NCI-H524 treated with DMSO at 0.1 percent for 48 hours (cell line): Measurements from ENCODE around the gene ZNF778.

ENCODE experiments used
- DNase-seq: peaks from one replicate; lab custom pipeline; 2025; lab: John Stamatoyannopoulos, UW

Gene ZNF778

DNA sequence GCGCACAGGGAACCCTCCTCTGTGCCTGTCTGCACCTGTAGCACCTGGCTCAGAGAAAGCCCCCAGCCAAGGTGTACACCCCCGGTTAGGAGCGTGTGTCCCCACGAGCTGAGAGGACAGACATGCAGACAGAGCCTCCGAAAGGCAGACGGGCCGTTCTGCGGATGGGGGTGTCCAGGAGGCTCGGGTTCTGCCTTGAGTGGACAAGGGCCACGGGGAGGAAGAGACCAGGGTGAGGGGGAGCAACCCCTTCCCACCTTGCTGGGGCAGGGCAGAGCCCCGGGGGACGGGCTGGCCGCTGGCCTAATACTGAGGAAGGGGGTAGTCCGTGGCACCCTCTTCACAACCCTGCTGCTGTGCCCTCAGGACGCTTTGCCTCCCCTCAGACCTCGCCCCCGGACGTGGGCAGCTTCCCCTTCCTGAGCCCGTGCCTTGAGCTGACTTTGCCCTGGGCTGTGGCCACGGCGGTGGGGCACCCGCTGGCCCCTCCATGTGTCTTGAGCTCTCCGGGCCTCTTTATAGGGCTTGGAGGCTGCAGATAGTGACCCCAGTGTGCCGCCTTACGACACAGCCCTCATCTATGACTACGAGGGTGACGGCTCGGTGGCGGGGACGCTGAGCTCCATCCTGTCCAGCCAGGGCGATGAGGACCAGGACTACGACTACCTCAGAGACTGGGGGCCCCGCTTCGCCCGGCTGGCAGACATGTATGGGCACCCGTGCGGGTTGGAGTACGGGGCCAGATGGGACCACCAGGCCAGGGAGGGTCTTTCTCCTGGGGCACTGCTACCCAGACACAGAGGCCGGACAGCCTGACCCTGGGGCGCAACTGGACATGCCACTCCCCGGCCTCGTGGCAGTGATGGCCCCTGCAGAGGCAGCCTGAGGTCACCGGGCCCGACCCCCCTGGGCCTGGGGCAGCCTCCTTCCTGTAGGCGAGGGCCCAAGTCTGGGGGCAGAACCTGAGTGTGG, 22.9 kb upstream of the ZNF778 start:
- no peak for DNase-seq

DNA sequence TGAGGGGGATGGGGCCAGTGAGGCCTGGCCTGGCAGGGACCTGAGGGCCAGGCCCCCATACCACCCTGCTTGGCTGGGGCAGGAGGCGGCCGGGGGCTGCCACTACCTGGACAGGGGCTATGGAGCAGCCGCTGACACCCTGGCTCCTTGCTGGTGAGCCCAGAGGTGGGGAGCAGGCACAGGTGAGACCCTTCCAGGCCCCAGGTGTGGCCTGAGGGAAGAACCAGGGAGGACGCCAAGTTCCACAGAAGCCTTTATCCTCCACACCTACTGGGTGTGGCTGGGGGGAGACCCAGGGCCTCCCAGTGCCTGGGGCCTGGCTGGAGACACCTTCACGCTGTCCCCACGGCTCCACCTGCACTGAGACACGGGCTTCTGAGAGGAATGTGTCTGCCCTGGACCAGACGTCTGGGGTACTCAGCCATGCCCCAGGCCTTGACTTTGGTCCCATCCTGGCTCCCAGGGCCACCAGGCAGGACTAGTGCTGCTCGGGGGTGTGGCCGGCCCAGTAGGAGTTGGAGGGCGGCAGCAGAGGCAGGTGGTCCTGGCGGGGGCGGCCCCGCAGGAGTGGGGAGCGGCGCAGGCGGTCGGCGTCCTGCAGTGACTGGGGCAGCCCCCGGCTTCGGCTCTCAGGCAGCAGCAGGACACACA, 21.9 kb upstream of the ZNF778 start:
- no peak for DNase-seq

DNA sequence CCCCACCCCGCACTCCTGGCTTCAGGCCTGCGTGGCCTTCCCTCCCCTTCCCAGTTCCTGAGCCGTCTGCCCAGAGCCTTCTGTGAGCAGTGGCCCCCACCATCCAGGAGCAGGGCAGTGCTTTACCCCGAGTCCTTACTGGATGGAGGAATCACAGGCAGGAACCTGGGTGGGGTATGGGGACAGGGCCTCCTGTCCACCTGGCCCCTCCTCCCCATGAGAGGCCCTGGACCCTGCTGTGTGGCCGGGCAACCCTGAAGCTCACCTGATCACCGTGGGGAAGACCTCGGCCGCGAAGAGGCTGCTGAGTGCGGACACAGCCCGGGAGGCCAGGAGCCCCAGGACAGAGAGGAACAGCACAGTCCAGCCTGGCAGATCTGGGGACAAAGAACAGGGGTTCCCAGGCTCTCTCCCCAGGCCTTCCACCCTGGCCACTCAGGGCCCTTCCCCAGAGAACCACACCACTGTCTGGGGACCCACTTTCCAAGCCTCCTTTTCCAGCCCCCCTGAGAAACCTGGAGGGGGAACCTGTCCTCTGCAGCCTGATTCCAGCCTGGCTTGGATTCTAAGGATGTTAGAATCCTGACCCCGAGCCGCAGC, 20.4 kb upstream of the ZNF778 start:
- DNase-seq: no peak

DNA sequence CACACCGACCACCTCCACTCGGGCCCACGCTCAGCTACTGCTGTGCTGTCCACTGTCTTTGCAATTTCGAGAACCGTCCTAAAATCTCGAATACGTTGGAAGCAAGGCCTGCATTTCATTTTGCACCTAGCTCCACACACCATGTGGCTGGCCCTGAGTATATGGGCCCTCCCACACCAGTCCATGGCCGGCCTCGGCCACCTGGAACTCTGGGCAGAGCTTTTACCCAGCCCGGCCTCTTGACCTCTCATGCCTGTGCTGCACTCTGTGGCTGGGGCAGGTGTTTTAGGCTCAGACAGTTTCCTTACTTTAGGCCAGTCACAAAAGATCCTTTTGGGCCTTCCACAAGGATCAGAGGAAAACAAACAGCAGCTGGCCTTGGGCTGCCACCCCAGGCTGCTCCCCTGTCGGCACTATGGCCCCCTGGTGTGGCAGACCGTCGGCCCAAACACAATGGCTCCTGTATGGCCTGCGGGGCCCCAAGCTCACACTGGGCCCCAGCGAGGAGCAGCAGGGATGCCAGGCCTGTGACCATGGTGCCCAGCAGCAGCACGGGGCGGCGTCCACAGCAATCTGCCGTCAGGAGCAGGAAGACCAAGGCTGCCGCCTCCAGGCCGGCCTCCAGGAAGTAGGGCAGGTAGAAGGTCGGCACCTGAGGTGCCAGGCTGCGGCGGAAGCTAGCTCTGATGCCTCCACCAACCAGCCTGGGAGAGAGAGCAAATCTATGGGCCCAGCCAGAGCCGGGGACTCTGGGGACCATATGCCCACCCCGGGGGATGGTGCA, 19.7 kb upstream of the ZNF778 start:
- no peak for DNase-seq

DNA sequence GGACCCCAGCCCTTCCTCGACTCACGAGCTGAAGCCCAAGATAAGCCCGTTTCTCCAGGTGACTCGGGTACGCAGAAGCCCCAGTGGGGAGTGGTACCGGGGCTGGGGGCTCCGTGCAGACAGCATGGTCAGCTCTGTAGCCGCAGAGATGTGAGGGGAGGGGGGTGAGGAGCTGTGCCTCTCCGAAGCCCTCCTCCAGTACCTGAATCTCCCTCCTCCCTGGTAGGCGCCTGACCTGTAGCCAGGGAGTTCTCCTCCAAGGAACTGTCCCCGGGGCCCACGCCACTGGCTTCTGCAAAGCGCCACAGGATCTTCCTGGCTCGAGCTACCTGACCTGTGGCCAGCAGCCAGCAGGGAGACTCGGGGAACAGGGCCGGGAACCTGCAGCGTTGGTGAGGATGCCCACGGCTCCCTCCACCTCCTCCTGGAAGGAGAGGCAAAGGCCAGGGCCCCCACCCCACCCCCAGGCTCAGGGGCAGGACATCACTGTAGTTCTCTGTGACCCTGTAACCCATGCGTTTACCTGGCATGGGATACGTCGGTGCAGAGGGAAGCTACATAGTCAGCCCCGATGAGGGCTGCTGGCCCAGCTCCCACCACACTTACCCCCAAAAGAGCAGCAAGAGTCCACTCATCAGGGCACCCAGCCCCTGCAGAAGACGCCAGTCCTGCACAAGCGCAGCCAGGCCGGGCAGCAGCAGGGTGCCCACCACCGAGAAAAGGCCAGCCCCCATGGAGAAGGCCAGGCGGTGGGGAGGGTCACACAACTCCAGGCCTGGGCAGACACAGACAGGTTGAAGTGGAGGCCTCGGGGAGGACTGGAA, 18.9 kb upstream of the ZNF778 start:
- no peak for DNase-seq

DNA sequence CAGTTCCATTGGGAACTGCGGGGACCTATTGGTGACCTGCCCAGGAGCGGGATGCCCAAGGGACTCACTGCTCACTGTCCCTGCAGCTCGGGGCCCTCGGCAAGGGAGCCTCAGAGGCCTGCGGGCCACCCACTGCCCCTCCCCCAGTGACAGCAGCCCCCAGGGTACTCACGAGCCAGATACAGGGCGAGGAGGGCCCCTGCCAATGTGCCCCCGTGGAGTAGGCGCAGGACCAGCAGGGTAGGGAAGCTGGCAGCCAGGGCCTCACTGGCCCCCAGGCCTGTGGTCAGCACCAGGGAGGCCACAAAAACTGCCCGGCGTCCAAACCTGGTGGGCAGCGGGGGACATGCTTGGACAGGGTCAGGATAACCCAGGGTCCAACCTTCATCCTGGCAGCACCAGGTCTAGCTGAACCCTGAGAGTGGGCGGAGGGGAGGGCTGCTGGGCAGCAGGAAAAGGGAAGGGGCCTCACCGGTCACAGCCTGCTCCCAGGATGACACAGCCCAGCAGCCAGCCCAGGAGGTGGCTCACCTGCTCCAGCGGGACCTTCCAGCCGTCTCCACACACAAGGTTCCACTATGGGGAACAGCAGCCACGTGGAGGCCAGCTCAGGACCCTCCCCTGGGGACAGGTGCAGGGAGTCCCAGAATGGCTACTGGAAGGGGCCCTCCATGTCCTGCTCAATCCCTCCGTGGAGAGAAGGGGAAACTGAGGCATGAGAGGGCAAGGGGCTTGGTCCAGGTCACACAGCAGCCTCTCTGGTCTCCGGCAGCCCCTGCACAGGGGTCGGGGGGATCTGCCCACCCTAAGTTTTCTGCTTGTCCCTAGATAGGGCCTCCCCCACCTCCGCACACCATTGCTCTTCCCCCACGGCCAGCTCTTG, 18.0 kb upstream of the ZNF778 start:
- DNase-seq: no peak

DNA sequence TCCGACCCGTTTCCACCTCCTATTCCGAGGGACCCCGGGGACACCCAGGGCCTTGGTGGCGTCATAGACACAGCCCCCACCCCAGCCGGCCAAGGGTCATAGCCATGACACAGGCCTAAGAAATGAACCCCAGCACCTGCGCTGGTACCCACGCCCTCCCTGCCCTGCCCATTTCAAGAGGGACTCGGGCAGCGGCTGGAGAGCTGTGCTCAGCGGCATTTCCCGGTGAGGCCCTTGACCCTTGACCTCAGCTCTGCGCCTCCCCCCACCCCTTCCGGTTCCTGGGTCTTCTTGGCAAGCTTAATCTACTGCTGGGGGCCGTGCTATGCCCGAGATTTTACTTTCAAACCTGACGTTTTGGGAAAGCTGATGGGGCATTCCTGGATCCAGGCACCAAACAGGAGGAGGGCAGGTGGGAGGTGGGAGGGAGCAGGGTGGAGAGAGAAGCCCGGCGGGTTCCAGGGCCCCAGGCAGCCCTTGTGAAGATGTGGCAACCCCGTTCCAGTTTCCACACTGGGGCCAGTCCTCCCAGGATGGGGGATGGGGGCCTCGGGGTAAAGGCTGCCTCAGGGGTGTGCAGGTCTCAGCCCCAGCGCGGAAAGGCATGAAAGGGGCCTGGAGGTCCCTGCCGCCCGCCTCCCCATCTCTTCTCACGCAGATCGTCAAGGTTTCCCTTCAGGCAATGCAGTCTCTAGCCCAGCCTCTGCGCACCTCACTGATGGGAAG, 17.2 kb upstream of the ZNF778 start, which contains the start of gene SLC22A31:
TSS of gene SLC22A31 (minus strand) at position 414 of the 726 bp plus-strand sequence. CDS start at position 378, 36 bp downstream.
- DNase-seq: no peak

DNA sequence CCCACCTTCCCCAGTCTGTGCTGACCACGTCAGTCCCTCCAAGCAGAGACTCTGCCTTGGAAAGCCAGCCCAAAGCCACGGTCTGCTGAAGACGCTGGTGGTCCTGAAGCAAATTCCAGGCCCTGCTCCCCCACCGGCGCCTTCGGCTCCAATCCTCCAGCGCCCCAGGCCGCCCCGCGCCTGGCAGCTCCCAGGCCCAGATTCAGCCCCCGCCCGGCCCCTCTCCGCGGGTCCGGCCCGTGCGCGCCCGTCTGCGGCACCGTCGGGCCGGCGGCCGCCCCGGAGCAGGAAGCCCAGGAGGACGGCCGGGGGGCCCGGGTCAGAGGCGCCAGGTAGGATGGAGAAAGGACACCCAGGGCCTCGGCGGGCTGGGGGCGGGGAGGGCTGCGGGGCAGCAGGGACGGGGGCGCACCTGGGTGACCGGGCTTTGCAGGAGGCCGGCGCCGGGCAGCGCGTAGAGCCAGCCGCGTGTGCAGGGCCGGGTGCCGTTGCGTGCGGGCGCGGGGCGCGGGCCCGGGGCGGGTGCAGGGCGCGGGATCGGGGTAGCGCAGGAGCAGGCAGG, 16.6 kb upstream of the ZNF778 start:
- DNase-seq: no peak

DNA sequence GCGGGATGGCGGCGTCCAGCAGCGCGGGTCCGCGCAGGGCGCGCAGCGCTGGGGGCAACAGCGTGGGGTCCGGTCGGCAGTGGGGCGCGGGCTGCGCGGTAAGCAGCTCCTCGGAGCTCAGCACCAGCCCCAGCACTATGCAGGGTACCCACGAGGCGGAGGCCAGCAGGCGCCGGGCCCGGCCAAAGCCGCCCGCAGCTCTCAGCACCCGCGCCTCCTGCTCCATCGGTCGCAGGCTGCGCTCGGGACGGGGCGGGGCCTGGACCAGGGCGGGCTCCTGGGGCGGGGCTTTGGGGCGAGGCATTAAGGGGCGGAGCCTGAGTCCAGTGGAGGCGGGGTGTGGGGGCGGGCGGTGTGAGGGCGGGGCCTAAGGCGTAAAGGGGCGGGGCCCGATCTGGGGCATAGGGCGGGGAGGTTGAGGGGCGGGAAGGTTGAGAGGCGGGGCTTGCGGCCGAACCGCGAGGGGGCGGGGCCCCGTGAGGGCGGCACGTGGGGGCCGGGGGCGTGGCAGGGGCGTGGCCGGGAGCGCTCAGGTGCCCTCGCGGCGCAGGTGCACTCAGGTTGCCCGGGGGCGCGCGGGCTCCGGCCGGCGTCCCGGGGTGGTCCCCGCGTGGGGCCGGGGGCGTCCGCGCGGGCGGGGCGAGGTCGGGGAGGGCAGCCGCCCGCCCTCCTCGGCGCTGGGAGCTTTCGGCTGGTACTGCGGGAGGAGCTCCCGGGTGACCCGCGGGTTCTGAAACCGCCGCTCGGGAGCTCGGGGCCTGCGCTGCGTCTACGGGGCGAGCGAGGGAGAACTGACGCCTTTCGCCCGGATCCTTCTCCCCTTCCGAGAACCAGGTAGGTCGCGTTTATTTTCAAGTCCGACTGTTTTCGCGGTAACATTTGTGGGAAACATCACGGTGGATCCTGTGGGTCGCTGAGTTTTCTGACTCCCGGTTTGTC, 15.8 kb upstream of the ZNF778 start:
- DNase-seq: no peak

DNA sequence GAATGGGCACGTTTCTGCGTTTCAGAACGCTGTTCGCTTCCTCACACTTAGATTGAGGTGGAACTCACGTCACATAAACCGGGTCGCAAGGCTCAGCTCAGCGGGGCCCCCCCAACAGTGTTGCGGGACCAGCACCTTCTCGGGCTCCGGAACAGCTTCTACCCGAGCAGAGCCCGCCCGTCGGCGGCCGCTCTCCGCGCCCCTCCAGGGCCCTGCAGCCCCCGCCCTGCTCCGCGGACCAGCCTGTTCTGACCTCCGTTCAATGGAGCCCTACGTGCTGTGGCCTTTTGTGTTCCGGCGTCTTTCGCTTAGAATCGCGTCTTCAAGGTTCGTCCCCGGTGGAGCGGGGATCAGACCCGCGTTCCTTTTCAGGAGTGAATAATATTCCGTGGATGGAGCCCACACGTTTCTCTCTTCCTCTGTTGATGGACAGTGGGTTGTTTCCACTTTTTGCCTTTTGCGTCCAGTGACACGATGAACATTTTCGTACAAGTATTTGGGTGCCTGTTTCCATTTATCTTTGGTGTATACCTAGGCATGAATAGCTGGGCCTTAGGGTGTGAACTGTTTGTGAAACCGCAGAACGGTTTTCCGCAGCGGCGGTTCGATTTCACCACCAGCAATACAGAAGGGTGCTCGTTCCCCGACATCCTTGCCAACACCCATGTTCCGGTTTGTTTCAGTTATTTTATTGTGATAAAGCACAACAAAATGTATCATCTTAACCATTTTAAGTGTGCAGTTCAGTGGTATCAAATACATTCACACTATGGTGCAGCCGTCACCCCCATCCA, 14.9 kb upstream of the ZNF778 start:
- DNase-seq: no peak

DNA sequence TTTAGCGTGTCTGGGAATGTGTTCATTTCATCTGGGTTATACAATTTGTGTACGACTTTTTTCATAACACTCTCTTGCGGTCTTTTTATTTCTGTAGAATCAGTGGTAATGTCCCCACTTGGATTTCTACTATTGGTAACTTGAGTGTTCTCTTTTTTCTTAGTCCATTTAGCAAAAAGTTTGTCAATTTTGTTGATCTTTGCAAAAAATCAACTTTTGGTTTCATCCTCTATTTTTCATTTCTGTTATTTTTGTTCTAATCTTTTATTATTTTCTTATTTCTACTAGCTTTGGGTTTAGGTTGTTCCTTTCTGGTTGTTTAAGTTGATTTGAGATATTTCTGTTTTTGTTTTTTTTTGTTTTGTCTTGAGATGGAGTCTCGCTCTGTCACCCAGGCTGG, 9.5 kb upstream of the ZNF778 start:
- no peak for DNase-seq

DNA sequence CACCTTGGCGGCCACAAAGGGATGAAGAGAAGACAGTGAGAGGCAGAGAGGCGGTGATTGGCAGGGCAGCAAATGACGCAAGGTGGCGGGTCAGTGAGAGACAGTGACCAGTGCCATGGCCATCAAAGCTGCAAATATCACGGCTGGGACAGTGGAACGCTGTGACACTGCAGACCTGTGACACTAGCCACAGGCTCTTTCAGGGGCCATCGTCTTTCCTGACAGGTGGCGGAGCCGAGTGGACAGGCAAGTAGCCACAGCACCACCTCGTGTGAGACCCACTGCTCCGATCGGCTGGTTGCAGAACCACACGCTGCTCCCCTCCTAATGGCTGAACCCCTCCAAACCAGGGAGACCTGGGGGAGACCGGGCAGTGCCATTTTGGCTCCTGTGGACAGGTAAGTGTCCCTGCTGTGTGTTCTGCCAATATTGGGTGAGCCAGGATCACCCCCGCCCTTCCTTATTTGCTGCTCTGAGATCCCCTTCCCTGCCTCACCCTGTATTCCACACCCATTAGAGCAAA, 7.9 kb upstream of the ZNF778 start:
- no peak for DNase-seq

DNA sequence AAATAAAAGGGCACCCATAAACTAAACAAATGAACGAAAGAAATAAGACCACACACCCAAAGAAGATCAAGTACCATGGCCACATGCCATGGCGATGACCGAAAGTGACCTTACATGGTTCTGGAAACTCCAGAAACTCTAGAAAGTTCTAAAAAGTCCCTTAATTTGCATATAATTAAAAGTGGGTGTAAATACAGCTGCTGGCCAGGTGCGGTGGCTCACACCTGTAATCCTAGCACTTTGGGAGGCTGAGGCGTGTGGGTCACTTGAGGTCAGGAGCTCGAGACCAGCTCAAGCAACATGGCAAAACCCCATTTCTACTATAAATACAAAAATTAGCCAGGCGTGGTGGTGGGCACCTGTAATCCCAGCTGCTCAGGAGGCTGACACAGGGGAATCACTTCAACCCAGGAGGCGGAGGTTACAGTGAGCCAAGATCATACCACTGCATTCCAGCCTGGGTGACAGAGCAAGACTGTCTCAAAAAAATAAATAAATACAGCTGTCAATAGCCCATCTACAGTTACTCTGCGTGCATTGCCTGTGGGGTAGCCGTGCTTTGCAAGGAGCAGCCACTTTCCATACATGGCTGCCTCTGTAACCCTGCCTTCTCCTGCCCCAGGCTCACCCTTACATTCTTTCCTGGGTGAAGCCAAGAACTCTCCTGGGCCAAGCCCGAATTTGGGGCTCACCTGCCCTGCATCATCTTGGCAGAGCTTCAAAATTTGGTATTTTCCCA, 7.2 kb upstream of the ZNF778 start:
- no peak for DNase-seq

DNA sequence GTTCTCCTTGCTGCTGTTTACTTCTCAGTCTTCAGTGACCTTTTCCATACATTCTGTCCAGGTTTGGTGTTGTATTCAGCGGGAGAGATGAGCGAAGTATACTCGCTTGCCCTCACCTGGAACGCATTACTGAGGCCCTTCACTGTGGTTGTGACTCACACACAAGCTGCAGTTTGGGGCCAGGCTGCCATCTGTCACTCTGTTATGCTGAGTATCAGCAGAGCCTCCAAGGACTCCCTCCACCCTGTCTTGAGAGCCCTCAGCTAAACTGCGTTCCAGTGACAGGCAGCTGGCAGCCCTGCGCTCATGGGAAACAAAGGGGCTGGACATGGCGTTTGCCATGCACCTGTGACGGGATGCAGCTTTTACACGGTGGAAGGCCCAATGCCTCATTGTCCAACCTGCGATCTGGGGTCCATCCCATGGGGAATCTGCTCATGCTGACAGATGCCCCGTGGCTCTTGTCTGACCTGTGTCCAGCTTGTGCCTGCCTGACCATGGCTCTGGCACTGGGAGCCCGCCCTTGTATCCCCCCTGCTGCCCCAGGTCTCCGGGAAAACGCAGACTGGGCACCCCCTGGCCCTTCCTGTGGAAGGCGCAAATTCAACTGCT, 6.5 kb upstream of the ZNF778 start:
- DNase-seq: peak; percentile 90

DNA sequence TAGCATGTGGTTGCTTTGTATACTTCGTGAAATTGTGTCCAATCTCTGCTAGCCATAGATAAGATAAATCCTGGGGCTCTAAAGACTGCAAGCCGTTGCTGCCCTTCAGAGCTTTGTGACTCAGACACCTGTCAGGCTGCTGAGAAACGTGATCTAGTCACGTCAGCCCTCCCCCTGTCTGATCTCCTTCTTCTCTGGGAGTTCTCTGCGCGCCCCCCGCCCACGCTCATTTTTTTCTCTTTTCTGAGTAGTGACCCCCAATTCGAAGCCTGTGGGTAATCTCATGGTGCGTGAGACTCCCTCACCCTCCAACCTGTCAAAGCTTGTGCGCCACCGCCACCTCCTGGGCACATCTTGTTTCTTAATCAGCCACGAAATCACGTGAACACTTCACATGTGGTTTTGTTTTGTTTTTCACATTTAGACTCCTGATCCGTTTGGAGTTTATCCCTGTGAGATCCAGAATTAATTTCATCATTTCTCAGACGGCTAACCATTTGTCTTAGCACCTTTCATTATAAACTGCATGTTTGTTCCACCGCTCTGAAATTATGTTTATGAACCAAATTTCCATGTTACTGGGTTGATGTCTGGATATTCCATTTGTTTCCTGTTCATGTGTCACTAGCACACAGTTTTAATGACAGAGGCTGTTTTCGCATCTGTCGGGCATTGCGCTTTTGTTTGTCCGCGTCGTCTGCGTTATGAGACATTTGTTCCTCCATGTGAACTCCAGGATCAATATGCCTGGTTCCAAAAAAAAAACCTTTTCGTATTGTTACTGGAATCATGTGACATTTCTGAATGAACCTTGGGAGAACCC, 977 bp upstream of the ZNF778 start:
- no peak for DNase-seq
